ENCODE data around the gene DHX58. TPM values are rescaled to one million over a fixed set of nuclear protein-coding genes. Genes with fewer than 3 reads are reported as not detected.
A peak's percentile ranks its signal among the peaks of the same experiment; 100 is the strongest.
"Not testable (repeated sequence)": the region's sequence is repeated elsewhere in the genome, so short reads cannot be mapped to it uniquely, and the experiment has no call there.

The DHX58 gene
- total RNA-seq, 1 donor from 2014 or later: 1.7 TPM

DNA sequence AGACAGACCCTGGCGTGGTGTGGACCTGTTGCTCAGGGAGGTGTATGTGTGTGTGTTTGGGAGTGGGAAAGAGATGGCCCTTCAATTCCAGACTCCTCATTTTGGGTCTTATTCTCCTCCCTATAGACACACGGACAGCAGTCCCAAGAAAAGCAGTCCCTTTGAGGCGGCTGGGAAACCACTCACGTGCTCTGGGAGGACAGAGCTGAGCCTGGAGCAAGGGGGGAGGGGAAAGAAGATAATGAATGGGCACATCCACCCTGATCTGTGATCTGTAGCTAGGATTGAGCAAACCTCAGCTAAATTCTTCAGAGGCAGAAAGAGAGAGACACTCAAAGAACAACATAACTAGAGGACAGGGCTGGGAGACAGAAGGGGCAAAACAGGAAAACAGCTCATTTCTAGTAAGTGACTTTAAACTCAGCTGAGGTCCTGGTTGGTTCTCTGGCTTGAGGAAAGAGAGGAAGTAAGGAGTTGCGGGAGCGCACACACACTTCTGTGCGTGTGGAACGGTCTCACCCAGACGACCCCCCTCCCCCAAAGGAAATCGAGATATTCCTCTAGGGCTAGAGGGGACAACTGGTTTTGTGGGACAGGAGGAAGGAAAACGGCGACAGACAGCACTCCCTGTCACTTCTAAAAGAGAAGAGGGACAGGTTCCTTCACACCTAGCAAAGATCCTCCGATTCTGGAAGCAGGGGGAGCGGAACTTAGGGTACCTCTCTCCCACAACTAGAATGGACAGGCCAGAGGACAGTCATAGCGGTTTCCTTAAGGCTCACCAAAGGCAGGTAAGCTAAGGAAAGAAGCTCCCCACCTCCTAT lies 41.6 kb upstream of the DHX58 start:
- peak overlapping the region; percentile 92 to 96 for H3K4me3 ChIP-seq
- intact Hi-C loops (cut with DNase I): no loop called here
- TF ChIP-seq, protein P1, sequence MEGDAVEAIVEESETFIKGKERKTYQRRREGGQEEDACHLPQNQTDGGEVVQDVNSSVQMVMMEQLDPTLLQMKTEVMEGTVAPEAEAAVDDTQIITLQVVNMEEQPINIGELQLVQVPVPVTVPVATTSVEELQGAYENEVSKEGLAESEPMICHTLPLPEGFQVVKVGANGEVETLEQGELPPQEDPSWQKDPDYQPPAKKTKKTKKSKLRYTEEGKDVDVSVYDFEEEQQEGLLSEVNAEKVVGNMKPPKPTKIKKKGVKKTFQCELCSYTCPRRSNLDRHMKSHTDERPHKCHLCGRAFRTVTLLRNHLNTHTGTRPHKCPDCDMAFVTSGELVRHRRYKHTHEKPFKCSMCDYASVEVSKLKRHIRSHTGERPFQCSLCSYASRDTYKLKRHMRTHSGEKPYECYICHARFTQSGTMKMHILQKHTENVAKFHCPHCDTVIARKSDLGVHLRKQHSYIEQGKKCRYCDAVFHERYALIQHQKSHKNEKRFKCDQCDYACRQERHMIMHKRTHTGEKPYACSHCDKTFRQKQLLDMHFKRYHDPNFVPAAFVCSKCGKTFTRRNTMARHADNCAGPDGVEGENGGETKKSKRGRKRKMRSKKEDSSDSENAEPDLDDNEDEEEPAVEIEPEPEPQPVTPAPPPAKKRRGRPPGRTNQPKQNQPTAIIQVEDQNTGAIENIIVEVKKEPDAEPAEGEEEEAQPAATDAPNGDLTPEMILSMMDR (IDR thresholded peaks at IDR 0.05): no peak
- DNase-seq (ENCODE audit: low spot score in 2 of 2): no peak
- H3K4me1 ChIP-seq: peaks cover 8 to 25% of the 10 kb centered on the region in 2 donors
- no peaks in the 10 kb centered on the region for H3K27me3 ChIP-seq
- peaks cover 7 to 11% of the 10 kb centered on the region in 2 donors for H3K36me3 ChIP-seq
- H3K27ac ChIP-seq: peak overlapping the region; percentile 76 to 87
- no peaks in the 10 kb centered on the region for H3K9me3 ChIP-seq

DNA sequence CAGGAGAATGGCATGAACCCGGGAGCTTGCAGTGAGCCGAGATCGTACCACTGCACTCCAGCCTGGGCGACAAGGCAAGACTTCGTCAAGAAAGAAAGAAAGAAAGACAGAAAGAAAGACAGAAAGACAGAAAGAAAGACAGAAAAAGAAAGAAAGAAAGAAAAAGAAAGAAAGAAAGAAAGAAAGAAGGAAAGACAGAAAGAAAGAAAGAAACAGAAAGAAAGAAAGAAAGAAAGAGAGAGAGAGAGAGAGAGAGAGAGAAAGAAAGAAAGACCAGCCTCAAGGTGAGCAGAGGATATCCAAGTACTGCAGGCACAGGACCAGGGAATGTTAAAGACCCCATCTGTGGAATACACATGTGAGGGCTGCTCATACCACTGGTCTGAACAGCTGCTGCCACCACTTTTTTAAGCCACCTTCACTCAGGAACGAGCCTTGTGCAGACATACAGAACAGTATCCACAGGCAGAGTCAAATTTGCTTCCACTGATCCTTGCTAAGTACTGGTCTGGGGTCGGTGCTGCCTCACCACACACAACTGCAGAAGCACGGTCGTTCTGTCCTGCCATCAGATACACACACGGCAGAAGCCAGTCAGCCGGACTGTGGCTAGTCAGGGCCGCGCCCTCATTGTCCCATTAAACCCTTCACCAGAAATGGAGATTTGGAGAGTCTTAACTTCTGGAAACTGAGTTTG lies 34.5 kb upstream of the DHX58 start:
- no peaks in the 10 kb centered on the region for H3K9me3 ChIP-seq
- H3K27ac ChIP-seq: no peak overlapping the region
- no peak for DNase-seq (ENCODE audit: low spot score in 2 of 2)
- H3K4me1 ChIP-seq: peaks cover 0 to 15% of the 10 kb centered on the region in 2 donors
- TF ChIP-seq, protein P1 (IDR thresholded peaks at IDR 0.05): no peak
- H3K27me3 ChIP-seq: no peaks in the 10 kb centered on the region
- H3K4me3 ChIP-seq: no peak overlapping the region
- peaks cover 29 to 35% of the 10 kb centered on the region in 2 donors for H3K36me3 ChIP-seq
- intact Hi-C loops (cut with DNase I): no loop called here

DNA sequence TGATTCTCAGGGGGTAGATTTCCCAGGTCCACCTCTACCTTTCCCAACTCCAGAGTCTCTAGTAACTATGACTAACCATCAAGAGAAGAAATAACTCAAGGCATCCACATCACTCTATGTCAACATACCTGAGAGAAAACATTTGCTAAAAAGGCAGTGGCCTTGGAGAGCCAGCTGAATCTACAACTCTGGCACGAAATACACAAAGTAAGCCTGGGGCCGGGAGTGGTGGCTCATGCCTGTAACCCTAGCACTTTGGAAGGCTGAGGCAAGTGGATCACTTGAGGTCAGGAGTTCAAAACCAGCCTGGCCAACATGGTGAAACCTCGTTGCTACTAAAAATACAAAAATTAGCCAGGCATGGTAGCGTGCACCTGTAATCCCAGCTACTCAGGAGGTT lies 30.6 kb upstream of the DHX58 start:
- intact Hi-C loops (cut with DNase I); H3K9me3 ChIP-seq; H3K27me3 ChIP-seq; DNase-seq (ENCODE audit: low spot score in 2 of 2); H3K4me3 ChIP-seq: not testable (repeated sequence)
- Histone ChIP-seq H3K4me1 (peaks cover 0 to 24% of the 10 kb centered on the region in 2 donors), H3K27ac (peak overlapping the region in 1 of 2 donors; percentile 27), H3K36me3 (peaks cover 21 to 32% of the 10 kb centered on the region in 2 donors)

DNA sequence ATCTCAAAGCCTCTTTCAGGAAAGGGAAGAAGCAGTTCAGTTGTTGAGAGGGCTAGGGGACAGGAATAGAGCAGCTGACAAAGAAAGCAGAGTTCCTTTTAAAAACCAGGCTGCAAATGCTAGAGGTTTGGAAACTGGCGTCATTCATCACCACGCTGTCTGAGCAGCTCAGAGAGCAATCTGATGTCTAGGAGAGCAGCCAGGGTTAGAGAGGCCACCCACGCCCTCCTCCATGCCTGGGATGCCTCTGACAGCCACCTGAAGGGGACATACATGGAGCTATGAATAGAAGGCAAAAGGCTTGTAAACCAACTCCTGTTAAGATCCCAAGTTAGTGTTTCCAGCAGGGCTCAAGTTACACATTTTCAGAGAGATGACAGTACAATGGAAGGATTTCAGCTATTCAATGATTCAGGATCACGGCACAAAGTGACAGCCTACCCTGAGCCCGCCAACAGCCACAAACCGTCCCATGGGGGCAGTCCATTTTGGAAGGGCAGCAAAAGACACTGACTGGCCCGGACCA lies 29.9 kb upstream of the DHX58 start:
- no peak for DNase-seq (ENCODE audit: low spot score in 2 of 2)
- Histone ChIP-seq H3K27ac (peak overlapping the region; percentile 45 to 56), H3K36me3 (peaks cover 16 to 29% of the 10 kb centered on the region in 2 donors), H3K4me1 (peaks cover 0 to 24% of the 10 kb centered on the region in 2 donors), H3K9me3 (no peaks in the 10 kb centered on the region), H3K27me3 (no peaks in the 10 kb centered on the region), H3K4me3 (no peak overlapping the region)
- intact Hi-C loops (cut with DNase I): no loop called here
- TF ChIP-seq, protein P1 (IDR thresholded peaks at IDR 0.05): no peak

DNA sequence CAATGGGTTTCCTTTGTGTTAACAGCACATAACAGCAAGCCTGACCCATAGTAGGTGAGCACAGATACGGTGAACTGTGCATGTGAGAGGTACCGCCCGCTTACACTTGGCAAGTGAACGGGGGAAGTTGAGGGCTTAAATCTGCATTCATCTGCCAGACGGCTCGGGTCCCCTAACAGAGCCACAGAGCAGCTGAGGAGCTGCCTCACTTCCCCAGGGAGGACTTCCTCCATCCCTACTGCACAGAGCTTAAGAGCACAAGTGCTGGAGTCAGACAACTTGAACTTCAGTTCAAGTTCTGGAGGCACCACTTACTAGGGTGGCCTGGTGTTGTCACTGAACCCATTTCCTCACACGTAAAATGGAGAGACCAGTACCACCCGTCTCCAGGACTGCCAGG lies 28.9 kb upstream of the DHX58 start:
- peaks cover 0 to 24% of the 10 kb centered on the region in 2 donors for H3K4me1 ChIP-seq
- peaks cover 5 to 28% of the 10 kb centered on the region in 2 donors for H3K36me3 ChIP-seq
- DNase-seq (ENCODE audit: low spot score in 2 of 2): no peak
- intact Hi-C loops (cut with DNase I): no loop called here
- no peaks in the 10 kb centered on the region for H3K9me3 ChIP-seq
- H3K4me3 ChIP-seq: no peak overlapping the region
- H3K27ac ChIP-seq: peak overlapping the region; percentile 45 to 56
- TF ChIP-seq, protein P1 (IDR thresholded peaks at IDR 0.05): no peak
- no peaks in the 10 kb centered on the region for H3K27me3 ChIP-seq

DNA sequence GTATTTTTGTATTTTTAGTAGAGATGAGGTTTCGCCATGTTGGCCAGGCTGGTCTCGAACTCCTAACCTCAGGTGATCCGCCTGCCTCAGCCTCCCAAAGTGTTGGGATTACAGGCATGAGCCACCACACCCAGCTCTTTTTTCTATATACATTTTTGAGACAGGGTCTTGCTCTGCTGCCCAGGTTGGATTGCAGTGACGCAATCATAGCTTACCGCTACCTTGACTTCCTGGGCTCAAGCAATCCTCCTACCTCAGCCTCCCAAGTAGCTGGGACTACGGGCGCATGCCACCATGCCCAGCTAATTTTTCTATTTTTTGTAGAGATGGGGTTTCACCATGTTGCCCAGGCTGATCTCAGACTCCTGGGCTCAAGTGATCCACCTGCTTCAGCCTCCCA lies 28.2 kb upstream of the DHX58 start:
- DNase-seq (ENCODE audit: low spot score in 2 of 2); H3K27me3 ChIP-seq; intact Hi-C loops (cut with DNase I); H3K4me3 ChIP-seq; H3K9me3 ChIP-seq: not testable (repeated sequence)
- Histone ChIP-seq H3K4me1 (peaks cover 0 to 24% of the 10 kb centered on the region in 2 donors), H3K27ac (peak overlapping the region in 1 of 2 donors; percentile 56), H3K36me3 (peaks cover 3 to 27% of the 10 kb centered on the region in 2 donors)

All from ascending aorta (tissue), 2 donors.